GM12874 (cell line): ENCODE measurements around the gene CRTC2.

Source experiments
- TF ChIP-seq, protein P1 (sequence below): IDR thresholded peaks from 2 replicates; pipeline ENCODE4 v1.5.1; 2011; ENCODE audit warnings: low read depth, mild to moderate bottlenecking, control low read depth, low read length, moderate library complexity; ENCODE audit not compliant: insufficient read depth

Gene CRTC2

DNA sequence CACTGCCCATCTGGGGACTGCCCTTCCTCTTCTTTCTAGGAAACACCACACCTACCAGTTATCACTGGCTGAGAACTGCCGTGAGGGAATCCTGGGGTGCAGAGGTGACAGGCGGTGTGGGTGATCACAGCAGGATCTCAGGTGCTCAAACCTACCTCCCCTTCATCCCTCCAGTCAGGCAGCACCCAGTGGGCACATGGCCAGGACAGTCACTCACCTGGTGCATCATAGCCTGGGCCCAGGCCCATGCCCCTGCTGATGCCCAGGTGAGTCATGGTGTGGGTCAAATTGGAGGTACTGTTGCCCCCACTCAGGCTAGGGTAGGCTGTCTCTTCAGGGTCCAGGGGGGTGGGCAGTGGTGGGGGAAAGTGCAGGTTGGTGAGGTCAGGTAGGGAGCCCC lies 6.6 kb downstream of the CRTC2 start:
- TF ChIP-seq, protein P1, sequence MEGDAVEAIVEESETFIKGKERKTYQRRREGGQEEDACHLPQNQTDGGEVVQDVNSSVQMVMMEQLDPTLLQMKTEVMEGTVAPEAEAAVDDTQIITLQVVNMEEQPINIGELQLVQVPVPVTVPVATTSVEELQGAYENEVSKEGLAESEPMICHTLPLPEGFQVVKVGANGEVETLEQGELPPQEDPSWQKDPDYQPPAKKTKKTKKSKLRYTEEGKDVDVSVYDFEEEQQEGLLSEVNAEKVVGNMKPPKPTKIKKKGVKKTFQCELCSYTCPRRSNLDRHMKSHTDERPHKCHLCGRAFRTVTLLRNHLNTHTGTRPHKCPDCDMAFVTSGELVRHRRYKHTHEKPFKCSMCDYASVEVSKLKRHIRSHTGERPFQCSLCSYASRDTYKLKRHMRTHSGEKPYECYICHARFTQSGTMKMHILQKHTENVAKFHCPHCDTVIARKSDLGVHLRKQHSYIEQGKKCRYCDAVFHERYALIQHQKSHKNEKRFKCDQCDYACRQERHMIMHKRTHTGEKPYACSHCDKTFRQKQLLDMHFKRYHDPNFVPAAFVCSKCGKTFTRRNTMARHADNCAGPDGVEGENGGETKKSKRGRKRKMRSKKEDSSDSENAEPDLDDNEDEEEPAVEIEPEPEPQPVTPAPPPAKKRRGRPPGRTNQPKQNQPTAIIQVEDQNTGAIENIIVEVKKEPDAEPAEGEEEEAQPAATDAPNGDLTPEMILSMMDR: no peak

DNA sequence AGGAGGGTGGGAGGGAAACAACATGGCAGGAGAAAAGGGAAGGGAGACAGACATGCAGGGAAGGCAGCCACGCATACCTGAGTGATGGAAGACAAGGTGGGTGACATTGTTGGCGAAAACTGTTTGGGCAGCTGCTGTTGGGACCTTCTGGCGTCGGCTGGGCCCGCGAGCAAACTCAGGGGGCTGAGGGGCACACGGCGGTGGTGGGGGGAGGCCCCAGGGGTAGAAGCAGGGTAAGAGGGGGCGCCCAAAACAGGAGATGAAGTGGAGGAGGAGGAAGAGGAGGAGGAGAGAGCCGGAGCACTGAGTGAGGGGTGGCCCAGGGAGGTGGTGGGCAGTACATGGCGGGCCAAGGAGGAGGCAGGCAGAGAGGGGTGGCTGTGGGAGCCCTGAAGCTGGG lies 7.2 kb downstream of the CRTC2 start:
- TF ChIP-seq, protein P1: no peak

- TF ChIP-seq, protein P1: peak; percentile 97
Measured at GRCh38 chr1:153946622-153947241, 11.7 kb downstream of the CRTC2 start, which contains the start of gene DENND4B. TSS of gene DENND4B (minus strand) at chr1:153946718. CDS start at chr1:153944374, 2,344 bp downstream.

DNA sequence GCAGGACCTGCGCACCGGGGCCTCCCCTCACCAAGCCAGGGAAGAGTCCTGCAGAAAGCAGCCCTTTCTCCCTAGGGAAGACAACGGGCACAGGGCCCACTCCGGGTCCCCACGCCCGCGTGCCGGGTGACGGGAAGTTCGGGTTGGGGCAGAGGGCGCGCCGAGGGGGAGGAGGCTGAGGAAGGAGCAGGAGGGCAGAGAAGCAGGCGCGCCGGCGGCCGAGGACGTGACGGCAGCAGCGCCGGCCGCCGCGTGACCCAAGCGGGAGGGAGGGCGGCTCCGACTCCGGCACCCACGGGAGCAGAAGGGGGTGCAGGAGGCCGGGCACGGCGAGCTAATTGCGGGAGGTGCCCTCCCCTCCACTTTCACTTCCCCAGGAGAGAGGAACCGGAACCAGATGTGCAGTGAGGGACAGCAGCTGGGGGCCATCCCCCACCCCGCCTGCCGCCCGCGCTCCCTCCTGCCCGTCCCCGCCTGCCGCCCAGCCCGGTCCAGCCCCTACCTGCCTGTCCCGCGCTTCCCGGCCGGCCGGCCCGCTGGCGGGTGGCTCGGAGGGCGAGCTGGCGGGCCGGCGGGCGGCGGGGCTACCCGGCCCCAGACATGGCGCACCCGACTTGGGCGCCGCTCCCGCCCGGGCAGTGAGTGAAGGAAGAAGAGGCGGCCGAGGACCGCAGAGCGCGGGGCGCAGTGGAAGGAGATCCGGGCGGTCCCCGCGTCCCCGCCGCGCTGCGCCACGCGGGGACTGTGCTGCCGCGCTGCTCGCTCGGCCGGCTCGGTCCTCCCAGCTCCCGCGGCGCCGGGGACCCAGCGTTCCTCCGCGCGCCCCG lies 12.4 kb downstream of the CRTC2 start:
- TF ChIP-seq, protein P1: no peak

GRCh38 chr1:153945131-153945794 lies 13.1 kb downstream of the CRTC2 start:
- TF ChIP-seq, protein P1: no peak

- TF ChIP-seq, protein P1: no peak
Measured at GRCh38 chr1:153944827-153945117, 13.6 kb downstream of the CRTC2 start.

DNA sequence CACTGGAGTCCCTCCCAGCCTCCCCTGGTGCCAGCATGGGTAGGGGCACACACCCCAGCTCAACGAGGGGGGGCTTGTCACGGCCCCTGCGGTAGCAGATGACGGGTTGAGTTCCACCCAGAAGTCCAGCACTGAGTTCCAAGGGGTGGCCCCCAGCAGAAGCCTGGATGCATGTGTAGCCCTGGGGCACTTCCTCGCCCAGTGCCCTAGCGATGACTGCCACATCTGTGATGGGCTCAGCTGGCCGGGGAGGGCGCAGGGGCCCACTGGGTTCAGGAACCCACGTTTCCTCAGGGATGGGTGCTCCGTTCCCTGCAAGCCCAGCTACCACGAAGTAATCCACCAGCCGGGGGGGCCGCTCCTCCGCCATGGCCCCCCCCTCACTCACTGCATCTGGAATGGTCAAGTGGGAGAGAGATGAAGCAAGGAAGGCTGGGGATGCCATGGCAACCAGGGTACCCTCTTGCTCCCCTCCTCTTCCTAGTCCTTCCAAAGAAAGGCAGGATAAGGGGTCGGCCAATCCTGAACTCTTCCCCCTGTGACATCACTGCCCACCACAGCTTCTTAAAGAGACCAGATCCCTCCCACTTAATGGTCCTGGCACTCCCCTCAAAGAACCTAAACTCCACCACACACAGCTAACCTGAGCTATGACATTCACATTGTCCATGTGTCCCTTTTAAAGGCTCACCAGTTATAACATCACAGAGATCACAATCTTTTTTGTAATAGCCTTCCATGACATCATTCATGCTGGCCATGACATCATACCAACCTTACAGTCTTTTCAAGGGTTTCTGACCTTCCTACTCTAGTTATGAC lies 14.2 kb downstream of the CRTC2 start:
- TF ChIP-seq, protein P1: no peak
